GM19438 (cell line): Measurements from ENCODE around the gene LGALS16.
"Not testable (repeated sequence)": the region's sequence is repeated elsewhere in the genome, so short reads cannot be mapped to it uniquely, and the experiment has no call there.

Experiments
- ATAC-seq: cut with Tn5 transposase; IDR thresholded peaks from one replicate; pipeline ENCODE4 v1.9.1; 2021; ENCODE audit warnings: low read depth; ENCODE audit not compliant: unreplicated experiment

LGALS16 gene

GRCh38 chr19:39676004-39676403 is 20.3 kb downstream of the LGALS16 start:
- ATAC-seq = no peak

GRCh38 chr19:39677961-39678889 is 22.5 kb downstream of the LGALS16 start:
- ATAC-seq = no peak

- ATAC-seq = peak; percentile 71
Observed at GRCh38 chr19:39679056-39679790, 23.5 kb downstream of the LGALS16 start.

GRCh38 chr19:39679791-39680168 is 24.1 kb downstream of the LGALS16 start:
- ATAC-seq = no peak

- ATAC-seq = no peak
Observed at GRCh38 chr19:39680593-39680992, 24.9 kb downstream of the LGALS16 start.

GRCh38 chr19:39681416-39681815 is 25.7 kb downstream of the LGALS16 start:
- ATAC-seq = no peak

- no peak for ATAC-seq
Observed at GRCh38 chr19:39684267-39684666, 28.6 kb downstream of the LGALS16 start.

GRCh38 chr19:39686739-39687138 is 31.0 kb downstream of the LGALS16 start:
- ATAC-seq = no peak

GRCh38 chr19:39688637-39689036 is 32.9 kb downstream of the LGALS16 start:
- ATAC-seq = not testable (repeated sequence)

- no peak for ATAC-seq
Observed at GRCh38 chr19:39692166-39692565, 36.5 kb downstream of the LGALS16 start.

- no peak for ATAC-seq
Observed at GRCh38 chr19:39692822-39693221, 37.1 kb downstream of the LGALS16 start.

- no peak for ATAC-seq
Observed at GRCh38 chr19:39695759-39696158, 40.0 kb downstream of the LGALS16 start.

- no peak for ATAC-seq
Observed at GRCh38 chr19:39696387-39696786, 40.7 kb downstream of the LGALS16 start.

- no peak for ATAC-seq
Observed at GRCh38 chr19:39698535-39698934, 42.8 kb downstream of the LGALS16 start.

GRCh38 chr19:39701291-39701690 is 45.6 kb downstream of the LGALS16 start:
- peak; percentile 56 for ATAC-seq

GRCh38 chr19:39704181-39705044 is 48.7 kb downstream of the LGALS16 start, which contains the start of gene LGALS14:
Gene LGALS14, plus strand, starts transcription at chr19:39704481. Its CDS starts 48 bp downstream, at chr19:39704529.
- no peak for ATAC-seq

GRCh38 chr19:39705578-39706188 is 50.0 kb downstream of the LGALS16 start:
- no peak for ATAC-seq

- no peak for ATAC-seq
Observed at GRCh38 chr19:39708594-39708993, 52.9 kb downstream of the LGALS16 start.

- ATAC-seq = no peak
Observed at GRCh38 chr19:39709026-39709872, 53.5 kb downstream of the LGALS16 start.
